NCI-H1436 treated with DMSO at 0.1 percent for 48 hours (cell line): ENCODE measurements around the gene TMEM253.

ENCODE experiments used
- DNase-seq: peaks from one replicate; lab custom pipeline; 2025; lab: John Stamatoyannopoulos, UW

Gene TMEM253

DNA sequence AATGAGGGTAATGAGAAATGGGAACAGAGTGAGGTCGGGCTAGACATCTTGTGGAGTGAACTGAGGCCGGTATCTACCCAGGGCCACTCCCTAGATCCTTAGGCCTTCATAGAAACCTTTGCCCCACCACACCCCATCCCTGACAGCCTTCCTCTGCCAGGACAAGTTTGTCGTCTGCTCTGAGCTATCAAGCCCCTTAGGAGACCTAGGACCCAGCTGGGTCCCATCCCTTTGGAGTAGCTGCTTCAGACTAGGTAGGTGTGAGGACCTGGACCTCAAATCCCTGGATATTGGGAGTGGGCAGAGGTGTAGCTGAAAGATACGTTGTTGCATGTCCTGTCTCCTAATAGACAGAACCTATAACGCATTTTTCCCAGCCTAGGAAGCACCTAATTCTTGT is at the start of gene TMEM253:
TMEM253 (plus strand) TSS at position 136 of the 400 bp plus-strand sequence. CDS start 278 bp downstream, outside the sequence.
- no peak for DNase-seq

DNA sequence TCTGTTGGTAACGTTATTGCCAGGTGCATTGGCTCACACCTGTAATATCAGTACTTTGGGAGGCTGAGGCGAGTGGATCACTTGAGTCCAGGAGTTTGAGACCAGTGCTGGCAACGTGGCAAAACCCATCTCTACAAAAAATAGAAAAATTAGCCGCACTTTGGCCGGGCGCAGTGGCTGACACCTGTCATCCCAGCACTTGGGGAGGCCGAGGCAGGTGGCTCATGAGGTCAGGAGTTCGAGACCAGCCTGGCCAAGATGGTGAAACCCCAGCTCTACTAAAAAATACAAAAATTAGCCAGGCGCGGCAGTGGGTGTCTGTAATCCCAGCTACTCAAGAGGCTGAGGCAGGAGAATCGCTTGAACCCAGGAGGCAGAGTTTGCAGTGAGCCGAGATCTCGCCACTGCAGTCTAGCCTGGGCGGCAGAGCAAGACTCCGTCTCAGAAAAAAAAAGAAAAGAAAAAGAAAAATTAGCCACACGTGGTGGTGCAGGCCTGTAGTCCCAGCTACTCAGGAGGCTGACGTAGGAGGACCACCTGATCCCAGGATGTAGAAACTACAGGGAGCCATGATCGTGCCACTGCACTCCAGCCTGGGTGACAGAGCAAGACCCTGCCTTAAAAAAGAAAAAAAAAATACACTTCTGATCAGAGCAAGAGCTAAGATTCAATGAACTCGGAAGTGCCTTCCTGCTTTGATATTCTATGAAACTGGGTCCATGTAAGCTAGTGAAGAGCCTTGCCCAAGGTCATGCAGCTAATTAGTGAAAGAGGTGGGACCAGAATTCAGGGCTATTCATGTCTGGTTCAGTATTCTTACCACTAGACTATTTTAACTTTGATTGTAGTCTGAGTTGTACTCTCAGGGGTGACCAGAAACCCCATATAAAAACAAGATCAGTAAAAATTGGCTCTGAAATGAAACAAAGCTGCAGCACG is 47.4 kb upstream of the TMEM253 start:
- no peak for DNase-seq

DNA sequence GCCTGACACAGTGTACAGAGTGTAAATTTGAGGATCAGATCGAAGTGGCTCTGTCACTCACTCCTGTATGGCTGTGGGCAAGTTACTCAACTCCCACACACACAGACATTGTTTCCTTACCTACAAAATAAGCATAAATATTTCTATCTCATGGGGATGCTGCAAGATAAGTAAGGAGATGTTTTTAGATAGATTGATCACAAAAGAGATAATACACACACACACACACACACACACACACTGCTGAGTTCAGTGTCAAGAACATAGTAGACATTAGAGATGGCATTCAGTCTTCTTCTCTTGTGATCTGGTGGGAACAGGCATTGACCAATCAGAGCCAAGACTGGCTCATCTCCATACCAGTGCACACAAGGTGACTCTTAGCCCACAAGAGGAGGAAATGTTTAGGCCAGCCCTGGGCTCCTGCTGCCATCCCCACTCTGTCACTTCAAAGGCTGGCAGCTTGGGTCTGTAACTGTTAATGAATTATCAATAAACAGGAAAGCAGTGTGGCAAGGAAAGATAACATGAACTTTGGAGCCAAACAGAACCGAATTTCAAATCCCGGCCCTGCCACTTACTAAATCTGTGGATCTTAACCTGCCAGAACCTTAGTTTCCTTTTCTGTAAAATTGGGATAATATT is 46.6 kb upstream of the TMEM253 start:
- DNase-seq, result no peak

DNA sequence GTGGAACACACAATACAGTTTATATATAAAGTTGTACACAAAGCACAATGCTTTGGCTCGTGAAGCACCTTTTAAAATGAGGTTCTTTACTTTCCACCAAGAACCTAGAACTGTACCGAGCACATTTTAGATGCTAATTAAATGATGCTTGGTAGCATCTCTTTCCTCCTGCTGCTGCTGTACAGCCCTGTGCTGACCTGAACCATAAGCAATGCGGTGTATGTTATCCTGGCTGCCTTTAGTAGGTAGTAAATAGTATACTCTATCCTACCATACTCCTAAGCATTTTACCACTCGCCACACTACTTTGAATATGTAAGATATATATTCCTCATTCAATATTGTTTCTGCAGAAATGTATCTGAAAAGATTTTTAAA is 46.1 kb upstream of the TMEM253 start:
- no peak for DNase-seq

DNA sequence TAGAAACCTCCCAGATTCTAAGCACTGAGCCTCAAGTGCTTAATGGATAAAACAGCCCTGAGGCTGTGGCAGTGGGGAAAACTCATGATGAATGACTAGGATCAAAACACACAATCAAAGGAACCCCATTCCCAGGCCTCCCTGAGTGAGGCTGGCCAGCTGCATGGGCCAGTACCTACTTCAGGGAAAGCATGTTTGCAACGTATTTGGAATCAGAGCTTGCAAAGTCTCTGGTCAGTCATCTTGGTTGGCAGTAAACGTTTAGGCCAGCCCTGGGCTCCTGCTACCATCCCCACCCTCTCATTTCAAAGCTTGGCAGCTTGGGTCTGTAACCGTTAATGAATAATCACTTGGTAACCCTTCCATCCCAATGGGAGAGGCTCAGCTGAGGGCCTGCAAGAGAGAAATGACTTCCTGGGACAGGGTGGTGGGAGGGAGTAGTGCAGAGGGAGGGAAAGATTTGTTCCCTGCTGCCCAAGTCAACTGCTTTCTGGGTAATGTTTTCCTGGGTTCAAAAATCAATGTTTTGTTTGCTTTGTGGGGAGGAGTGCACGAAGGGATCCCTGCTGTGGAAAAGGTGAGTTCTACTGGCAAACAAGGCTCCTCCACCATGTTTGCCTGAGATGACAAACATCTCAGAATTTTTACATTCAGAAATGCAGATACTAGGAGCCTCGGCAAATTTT is 45.3 kb upstream of the TMEM253 start:
- DNase-seq, result no peak

DNA sequence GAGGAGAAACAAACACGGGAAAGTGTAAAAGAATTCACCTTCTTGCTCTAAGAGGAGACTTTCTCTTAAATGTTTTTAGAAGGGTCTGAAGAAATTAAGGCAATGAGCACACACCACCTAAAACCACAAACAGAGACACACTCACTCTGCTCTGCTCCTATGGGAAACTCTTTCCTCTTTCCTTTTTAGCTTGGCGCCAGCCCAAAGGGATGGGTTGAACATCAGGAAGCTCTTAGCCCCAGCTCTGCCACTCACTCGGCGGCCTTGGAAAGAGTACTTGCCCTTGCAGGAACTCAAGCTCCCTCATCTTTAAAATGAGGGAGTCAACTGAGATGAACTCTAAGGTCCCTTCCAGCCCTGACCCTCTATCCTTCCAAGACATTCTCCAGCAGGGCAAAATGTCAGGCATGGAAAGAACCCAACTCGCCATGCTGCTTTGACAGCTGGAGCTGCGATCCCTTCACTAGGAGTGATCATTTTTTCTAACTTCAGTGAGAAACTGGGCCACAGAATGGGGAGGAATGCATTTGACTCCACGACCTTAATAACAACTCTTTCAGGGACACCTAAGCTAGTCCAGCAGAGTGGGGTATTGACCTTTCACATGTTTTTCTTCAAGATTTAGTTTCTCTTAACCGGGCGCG is 44.2 kb upstream of the TMEM253 start:
- no peak for DNase-seq

DNA sequence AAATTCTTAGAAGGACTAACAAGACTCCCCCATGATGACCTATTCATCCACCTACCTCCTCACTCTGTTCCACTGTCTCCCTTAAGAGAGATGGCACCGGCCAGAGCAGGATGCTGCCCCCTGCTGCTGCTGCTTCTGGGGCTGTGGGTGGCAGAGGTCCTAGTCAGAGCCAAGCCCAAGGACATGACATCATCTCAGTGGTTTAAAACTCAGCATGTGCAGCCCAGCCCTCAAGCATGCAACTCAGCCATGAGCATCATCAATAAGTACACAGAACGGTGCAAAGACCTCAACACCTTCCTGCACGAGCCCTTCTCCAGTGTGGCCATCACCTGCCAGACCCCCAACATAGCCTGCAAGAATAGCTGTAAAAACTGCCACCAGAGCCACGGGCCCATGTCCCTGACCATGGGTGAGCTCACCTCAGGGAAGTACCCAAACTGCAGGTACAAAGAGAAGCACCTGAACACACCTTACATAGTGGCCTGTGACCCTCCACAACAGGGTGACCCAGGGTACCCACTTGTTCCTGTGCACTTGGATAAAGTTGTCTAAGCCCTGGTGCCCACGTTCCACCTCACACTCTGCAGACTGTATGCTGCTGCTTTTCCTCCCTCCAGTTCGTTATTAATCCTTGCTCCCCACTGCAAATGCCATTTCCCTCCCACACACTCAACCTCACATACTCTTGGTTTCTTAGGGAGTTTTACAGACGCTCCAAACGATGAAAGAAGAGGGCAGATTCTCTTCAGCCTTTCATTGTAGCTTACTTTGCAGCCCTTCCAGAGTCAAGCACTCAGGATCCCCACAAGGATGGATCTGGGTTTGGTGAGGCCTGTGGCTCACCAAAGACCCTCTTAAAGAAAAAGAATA is 42.8 kb upstream of the TMEM253 start, which contains the start of gene RNASE8:
RNASE8 (plus strand) TSS at position 20 of the 873 bp plus-strand sequence; CDS start at position 91, 71 bp downstream.
- no peak for DNase-seq

DNA sequence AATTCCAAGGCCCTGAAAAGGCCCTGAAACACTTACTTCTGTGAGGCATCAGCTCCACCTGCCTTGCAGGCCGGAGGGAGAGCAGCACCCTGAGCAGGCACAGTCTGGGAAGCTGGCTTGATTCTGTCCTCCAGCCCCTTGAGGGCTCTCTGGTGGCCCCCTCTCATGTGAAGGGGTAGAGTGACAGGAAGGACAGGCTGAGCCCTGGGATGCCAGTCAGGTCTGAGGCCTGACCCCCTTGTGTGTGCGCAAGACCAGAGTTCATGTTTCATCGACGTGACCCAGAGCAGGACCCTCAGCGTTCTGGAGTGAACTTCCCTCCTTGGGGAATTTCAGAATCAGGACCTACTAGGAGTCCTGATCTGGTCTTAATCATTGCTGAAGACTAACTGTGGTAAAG is 42.0 kb upstream of the TMEM253 start:
- DNase-seq, result no peak

DNA sequence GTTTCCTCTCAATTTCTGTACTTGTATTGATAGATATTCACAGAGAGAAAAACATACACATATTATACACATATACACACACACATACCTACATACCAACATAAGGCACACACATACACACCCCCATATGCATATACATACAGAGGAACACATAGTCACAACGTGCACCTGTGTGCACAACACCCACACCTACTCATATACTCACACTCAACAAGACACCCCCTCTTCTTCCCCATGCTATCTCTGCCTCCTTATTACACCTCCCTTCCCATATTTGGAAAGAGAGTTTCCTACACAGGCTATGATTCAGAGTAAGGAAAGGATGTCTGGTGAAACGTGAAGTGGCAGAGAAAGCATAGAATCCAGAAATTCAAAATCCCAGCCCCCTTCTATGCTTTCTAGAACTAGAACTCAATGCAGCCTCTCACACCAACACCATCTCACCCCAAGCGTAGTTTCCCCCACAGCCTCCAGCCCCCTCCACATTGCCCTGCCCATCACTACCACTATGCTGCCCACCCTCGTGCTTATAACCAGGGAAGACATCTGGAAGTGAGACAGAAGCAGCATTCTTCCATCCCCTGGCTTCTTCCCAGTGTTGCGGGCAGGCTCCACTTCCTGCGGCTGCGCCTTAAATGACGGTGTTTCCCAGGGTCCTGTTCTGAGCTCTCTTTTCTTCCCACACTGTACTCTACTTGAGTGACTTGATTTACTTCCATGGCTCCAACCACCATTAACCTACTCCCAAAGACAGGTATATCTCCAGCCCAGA is 40.8 kb upstream of the TMEM253 start:
- DNase-seq, result no peak

DNA sequence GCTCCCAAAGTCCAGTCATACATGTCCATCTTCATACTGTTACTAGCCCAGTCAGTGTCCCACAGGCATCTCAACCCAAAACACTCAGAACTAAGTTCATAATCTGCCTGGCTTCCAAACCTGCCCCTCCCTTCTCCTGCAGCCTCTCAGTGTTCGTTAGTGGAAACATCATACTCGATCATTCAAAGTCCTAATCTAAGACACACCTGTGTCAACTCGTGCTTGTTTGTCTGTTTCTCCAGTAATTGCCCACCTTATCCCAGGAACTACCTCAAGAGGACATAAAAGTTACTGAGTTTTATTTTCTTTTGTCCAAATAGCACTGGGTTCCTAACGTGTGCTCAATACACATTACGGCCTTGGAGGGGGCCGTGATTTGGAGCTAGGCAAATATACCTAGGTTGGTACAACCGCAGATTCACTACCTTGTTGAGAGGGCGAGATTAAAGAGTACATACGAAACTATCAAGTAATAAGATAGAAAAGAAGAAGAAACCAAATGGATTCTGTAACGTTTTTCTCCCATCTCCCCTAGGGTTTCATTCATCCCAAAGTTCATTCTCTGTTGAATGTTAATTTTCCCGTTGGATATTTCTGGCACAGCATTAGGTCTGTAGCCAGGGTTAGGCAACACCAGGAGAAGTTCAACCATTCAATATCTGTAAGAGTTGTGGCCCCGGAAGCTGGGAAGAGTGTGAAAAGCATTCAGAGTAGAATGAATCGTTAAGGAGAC is 40.1 kb upstream of the TMEM253 start:
- no peak for DNase-seq

DNA sequence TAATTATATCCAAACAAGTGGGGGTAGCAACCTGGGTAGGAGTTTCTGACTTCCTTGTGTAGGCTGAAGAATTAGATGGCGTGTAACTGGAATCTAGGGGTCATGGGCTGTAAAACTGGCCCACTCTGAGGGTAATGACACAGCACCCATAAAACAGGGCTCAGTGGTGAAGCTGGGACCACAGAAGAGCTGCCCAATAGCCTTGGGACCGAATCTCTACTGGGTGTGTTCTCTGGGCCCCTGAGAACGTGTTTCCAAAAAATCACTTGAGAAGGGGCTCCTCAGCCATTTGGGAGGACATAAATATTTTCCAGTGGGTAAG is 39.6 kb upstream of the TMEM253 start:
- DNase-seq, result no peak

DNA sequence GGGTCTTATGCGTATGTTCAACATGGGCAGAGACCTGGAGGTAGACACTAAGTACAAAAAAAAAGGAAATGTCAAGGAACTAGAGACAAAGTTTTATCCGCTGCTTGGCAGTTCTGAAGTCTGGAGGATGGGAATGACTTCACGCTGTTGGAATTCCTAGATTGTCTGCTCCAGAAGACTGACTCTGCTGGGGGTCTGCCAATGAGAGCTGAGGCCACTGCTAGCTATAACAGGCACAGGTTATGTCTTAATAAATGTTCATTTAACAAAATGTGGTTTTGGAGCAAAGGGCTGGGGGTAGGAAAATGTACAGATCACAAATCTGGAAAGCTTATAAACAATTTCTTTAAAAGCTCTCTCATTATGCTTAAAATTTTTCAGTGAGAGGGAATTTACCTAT is 37.4 kb upstream of the TMEM253 start:
- no peak for DNase-seq

DNA sequence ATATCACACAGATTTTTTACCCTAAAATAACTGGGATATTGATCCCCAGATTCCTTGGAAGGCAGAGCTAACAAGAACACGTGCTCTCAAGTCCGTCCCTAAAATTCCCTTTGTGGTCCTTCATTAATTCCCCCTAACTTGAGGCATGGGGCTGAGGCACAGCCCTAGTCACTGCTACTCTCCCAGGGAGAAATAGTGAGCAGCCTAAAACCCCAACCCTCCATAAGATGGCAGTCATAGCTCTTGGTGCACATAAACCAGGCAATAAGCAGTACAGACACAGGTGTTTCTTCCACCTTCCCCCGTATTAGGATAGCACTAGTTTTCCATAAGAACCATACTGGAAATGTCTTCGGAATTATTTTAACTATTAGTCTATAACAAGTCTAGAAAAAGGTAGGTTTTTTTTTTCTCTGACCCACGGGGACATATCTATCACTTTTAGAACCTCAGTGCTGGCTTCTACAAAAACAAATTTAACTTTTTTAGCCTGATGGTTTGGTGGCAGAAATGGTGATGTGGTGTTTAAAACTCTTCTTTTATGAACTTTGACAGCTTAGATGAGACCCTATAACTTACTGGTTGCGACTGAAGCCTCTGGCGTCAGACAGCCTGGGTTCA is 33.9 kb upstream of the TMEM253 start:
- no peak for DNase-seq

DNA sequence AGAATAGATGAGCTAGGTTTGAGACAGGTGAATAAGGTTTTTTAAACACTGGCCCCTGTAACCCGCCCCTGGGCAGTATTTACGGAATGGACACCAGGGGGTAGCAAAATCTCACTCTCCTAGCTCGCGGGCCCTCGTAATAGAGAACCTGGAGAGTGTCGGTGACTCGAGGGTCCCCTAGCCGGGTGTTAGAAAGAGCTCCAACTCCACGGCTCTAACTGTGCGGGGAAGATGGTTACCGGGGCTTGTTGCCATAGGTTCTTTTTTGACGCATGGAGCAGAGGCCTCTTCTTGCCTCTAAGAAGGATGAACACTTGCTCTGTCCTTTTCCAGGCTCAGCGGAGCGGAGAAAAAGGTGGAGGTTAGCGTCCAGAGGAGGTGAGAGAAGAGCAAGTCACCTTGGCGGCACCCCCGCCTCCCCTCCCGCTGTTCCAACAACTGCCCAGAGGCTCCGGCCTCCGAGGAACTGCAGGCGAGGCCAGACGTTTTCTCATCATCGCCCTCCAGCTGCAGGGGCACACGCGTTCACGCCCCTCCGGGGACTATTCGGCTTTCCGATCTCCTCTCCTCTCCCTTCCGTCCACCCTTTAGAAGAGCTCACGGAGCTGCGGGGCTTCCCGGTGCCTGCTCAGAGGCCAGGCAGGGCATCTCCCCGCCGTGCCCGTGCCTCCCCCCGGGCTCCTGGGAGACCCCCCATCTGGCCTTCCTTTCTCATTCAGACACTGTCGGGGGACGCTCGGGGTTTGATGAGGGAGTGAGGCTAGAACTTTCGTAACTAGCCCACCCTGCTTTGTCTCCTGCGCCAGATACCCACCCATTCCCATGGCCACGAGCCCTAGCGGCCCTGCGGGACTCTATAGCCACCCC is 32.1 kb upstream of the TMEM253 start:
- DNase-seq, result peak; percentile 59

DNA sequence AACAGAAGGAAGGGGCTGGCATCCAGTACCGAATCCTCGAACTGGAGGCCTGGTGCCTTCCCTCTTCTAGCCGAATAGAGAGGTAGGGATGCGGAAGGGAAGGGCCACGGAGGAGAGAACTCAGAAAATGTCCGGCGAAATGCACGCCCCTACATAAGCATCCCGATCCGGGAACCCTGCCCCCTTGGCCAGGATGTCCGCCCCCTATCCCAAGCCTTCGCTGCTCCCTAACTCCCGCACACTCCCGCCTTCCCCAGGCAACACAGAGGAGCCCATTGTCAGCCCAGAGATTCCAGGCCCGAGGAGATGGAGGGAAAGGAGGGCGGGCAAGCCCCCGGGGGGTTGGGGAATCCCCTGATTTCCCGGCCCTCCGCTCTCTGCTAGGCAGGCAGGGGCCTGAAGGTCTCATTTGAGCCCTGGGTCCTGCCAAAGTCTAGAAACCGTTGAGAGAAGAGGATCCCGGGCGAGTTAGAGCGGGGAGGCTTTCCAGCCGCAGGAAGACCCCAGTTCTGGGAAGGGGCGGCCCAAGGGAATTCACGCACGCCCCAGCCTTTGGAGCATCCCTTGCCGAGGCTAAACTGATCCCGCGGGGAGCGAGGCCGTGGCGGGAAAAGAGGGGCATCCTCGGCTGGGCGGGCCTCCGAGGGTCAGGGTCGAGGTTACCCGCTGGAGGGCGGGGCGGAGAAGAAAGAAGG is 31.3 kb upstream of the TMEM253 start:
- DNase-seq, result no peak

DNA sequence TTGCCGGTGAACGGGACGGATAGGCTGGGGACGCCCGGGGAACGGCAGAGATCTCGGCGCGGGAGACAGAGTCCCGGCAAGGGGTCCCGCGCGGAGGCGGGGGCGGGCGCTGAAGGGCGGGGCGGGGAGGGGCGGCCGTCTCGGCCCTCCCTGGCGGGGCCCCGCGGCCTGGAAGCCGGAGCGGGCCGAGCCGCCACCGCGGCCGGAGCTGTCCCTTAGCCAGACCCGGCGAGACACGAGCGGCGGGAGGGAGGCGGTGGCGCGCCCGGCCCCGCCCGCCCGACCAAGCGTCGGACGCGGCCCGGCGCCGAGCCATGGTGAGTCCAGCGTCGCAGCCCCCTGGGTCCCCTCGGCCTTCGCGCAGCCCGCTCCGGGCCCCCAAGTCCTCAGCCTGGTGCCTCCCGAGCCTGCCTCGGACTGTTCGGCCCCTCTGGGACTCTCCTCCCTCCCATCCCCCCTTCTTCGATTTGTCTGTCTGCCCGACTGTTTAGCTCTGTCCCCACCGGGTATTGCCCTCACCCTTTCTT is 30.7 kb upstream of the TMEM253 start, which contains the start of gene ARHGEF40:
ARHGEF40 (plus strand) TSS at position 222 of the 527 bp plus-strand sequence; CDS start at position 315, 93 bp downstream.
- DNase-seq, result no peak

DNA sequence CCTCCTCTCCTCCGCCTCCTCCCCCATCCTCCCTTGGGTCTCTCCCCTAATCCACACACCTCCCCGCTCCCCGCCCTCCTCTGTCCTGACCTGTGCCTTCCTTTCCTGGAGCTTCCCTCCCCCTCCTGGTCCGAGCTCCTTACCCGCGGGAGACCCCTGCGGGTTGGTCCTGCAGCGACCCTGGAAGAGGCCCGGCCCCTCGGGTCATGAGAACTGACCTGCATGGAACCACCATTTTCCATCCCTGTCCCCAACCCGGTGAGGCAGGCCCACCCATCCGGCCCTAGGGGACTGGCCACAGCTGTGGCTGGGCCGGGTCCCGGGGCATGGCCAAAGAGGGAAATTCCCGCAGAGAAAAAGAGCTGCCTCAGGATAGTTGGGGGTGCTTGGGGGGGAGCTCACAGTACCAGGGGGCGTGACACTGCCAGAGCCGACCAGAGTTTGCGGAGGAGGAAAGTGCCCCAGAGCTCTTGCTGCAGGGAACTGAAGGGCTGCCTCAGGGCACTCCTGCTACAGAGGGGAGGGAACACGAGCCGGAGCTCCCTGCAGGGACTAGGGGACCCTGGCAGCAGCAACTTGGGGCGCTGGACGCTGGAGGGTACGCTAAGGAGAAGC is 30.1 kb upstream of the TMEM253 start:
- no peak for DNase-seq
